ENCODE measurements around the gene SPAG9. TPM values are rescaled to one million over a fixed set of nuclear protein-coding genes. Genes with fewer than 3 reads are reported as not detected.
"Not testable (repeated sequence)": the region's sequence is repeated elsewhere in the genome, so short reads cannot be mapped to it uniquely, and the experiment has no call there.

The SPAG9 gene
- total RNA-seq, 1 experiment from 2014 or later, result 130 TPM

GRCh38 chr17:51132964-51133319 lies 12.3 kb upstream of the SPAG9 start:
- no peak for DNase-seq
- H3K36me3 Mint-ChIP-seq (ENCODE audit: insufficient read depth, unreplicated experiment), result no peaks in the 10 kb centered on the region
- peaks cover 11% of the 10 kb centered on the region for H3K4me1 Mint-ChIP-seq (ENCODE audit: low read depth, unreplicated experiment)
- H3K4me3 Mint-ChIP-seq (ENCODE audit: unreplicated experiment), result no peak overlapping the region
- no peak overlapping the region for H3K27ac Mint-ChIP-seq (ENCODE audit: unreplicated experiment)
- Histone ChIP-seq H3K36me3 (ENCODE audit: control insufficient read depth, insufficient read depth, low read length) (no peaks in the 10 kb centered on the region), H3K4me3 (ENCODE audit: low read depth, low read length) (no peak overlapping the region), H3K9me3 (peaks cover 5% of the 10 kb centered on the region; the same call in 1 of the 2 replicates), H3K27me3 (replicated peaks; ENCODE audit: control insufficient read depth, insufficient read depth, low read length) (no peaks in the 10 kb centered on the region), H3K4me1 (peaks cover 21% of the 10 kb centered on the region)
- CTCF ChIA-PET, result no interaction called here
- no TSS peak for BruUV-seq (replicated peaks)
- no peak for TF ChIP-seq CTCF (IDR thresholded peaks at IDR 0.05; ENCODE audit: insufficient read depth in 1 of 2, low read depth in 1 of 2, low read length in 1 of 2, severe bottlenecking in 1 of 2, unreplicated experiment in 1 of 2)
- POLR2A ChIA-PET, result no interaction called here
- no peaks in the 10 kb centered on the region for H3K27me3 Mint-ChIP-seq (ENCODE audit: insufficient read depth, unreplicated experiment)
- no peaks in the 10 kb centered on the region for H3K9me3 Mint-ChIP-seq (ENCODE audit: unreplicated experiment)
- intact Hi-C loops (cut with micrococcal nuclease; ENCODE audit: unreplicated experiment), result no loop called here

GRCh38 chr17:51128076-51128475 lies 7.4 kb upstream of the SPAG9 start:
- peaks cover 26% of the 10 kb centered on the region for H3K4me1 Mint-ChIP-seq (ENCODE audit: low read depth, unreplicated experiment)
- H3K27me3 ChIP-seq (replicated peaks; ENCODE audit: control insufficient read depth, insufficient read depth, low read length), result no peaks in the 10 kb centered on the region
- ChIA-PET POLR2A (interaction anchor here (0.7 kb wide), 1 partner anchor 156 kb away, joined by 3 read pairs; no protein-coding TSS in a partner anchor), CTCF (interaction anchor here (1.0 kb wide), 1 partner anchor 25 kb away, joined by 3 read pairs; the partner anchor contains the start of gene NME1)
- H3K4me3 Mint-ChIP-seq (ENCODE audit: unreplicated experiment), result no peak overlapping the region
- no peak for TF ChIP-seq CTCF (IDR thresholded peaks at IDR 0.05; ENCODE audit: insufficient read depth in 1 of 2, low read depth in 1 of 2, low read length in 1 of 2, severe bottlenecking in 1 of 2, unreplicated experiment in 1 of 2)
- BruUV-seq (replicated peaks), result no TSS peak
- H3K4me1 ChIP-seq, result peaks cover 55% of the 10 kb centered on the region
- H3K27me3 Mint-ChIP-seq (ENCODE audit: insufficient read depth, unreplicated experiment), result no peaks in the 10 kb centered on the region
- H3K27ac Mint-ChIP-seq (ENCODE audit: unreplicated experiment), result no peak overlapping the region
- H3K9me3 ChIP-seq, result peaks cover 6% of the 10 kb centered on the region; the same call in 1 of the 2 replicates
- intact Hi-C loops (cut with micrococcal nuclease; ENCODE audit: unreplicated experiment), result no loop called here
- H3K9me3 Mint-ChIP-seq (ENCODE audit: unreplicated experiment), result no peaks in the 10 kb centered on the region
- peaks cover 6% of the 10 kb centered on the region for H3K36me3 Mint-ChIP-seq (ENCODE audit: insufficient read depth, unreplicated experiment)
- no peak overlapping the region for H3K4me3 ChIP-seq (ENCODE audit: low read depth, low read length)
- DNase-seq, result no peak
- no peaks in the 10 kb centered on the region for H3K36me3 ChIP-seq (ENCODE audit: control insufficient read depth, insufficient read depth, low read length)

GRCh38 chr17:51124640-51125503 lies 4.2 kb upstream of the SPAG9 start:
- intact Hi-C loops (cut with micrococcal nuclease; ENCODE audit: unreplicated experiment), result no loop called here
- H3K4me3 ChIP-seq (ENCODE audit: low read depth, low read length), result no peak overlapping the region
- no peaks in the 10 kb centered on the region for H3K27me3 ChIP-seq (replicated peaks; ENCODE audit: control insufficient read depth, insufficient read depth, low read length)
- peaks cover 31% of the 10 kb centered on the region for H3K4me1 Mint-ChIP-seq (ENCODE audit: low read depth, unreplicated experiment)
- peaks cover 48% of the 10 kb centered on the region for H3K4me1 ChIP-seq
- no peaks in the 10 kb centered on the region for H3K9me3 Mint-ChIP-seq (ENCODE audit: unreplicated experiment)
- peaks cover 27% of the 10 kb centered on the region for H3K36me3 Mint-ChIP-seq (ENCODE audit: insufficient read depth, unreplicated experiment)
- peak overlapping the region; percentile 69 for H3K27ac Mint-ChIP-seq (ENCODE audit: unreplicated experiment)
- H3K9me3 ChIP-seq, result peaks cover 6% of the 10 kb centered on the region; the same call in 1 of the 2 replicates
- no peaks in the 10 kb centered on the region for H3K36me3 ChIP-seq (ENCODE audit: control insufficient read depth, insufficient read depth, low read length)
- H3K27me3 Mint-ChIP-seq (ENCODE audit: insufficient read depth, unreplicated experiment), result no peaks in the 10 kb centered on the region
- no TSS peak for BruUV-seq (replicated peaks)
- POLR2A ChIA-PET, result interaction anchor here (0.6 kb wide), 2 partner anchors 41 to 213 kb away, joined by 3 to 4 read pairs; partner anchors contain the start of gene NME2
- no peak for TF ChIP-seq CTCF (IDR thresholded peaks at IDR 0.05; ENCODE audit: insufficient read depth in 1 of 2, low read depth in 1 of 2, low read length in 1 of 2, severe bottlenecking in 1 of 2, unreplicated experiment in 1 of 2)
- CTCF ChIA-PET, result interaction anchor here (0.6 to 1.4 kb wide), 3 partner anchors 19 to 28 kb away, joined by 3 to 5 read pairs (median 5); partner anchors contain the start of gene NME1
- H3K4me3 Mint-ChIP-seq (ENCODE audit: unreplicated experiment), result peak overlapping the region; percentile 1
- no peak for DNase-seq

GRCh38 chr17:51122473-51123115 lies 1.9 kb upstream of the SPAG9 start:
- Histone ChIP-seq H3K4me3 (ENCODE audit: low read depth, low read length) (peak overlapping the region; percentile 58), H3K4me1 (peaks cover 44% of the 10 kb centered on the region)
- H3K36me3 ChIP-seq (ENCODE audit: control insufficient read depth, insufficient read depth, low read length); H3K9me3 Mint-ChIP-seq (ENCODE audit: unreplicated experiment); H3K27me3 ChIP-seq (replicated peaks; ENCODE audit: control insufficient read depth, insufficient read depth, low read length); H3K9me3 ChIP-seq; BruUV-seq (replicated peaks); intact Hi-C loops (cut with micrococcal nuclease; ENCODE audit: unreplicated experiment); H3K27me3 Mint-ChIP-seq (ENCODE audit: insufficient read depth, unreplicated experiment); DNase-seq: not testable (repeated sequence)
- H3K36me3 Mint-ChIP-seq (ENCODE audit: insufficient read depth, unreplicated experiment), result peaks cover 38% of the 10 kb centered on the region
- H3K4me3 Mint-ChIP-seq (ENCODE audit: unreplicated experiment), result peak overlapping the region; percentile 96
- peak overlapping the region; percentile 99 for H3K27ac Mint-ChIP-seq (ENCODE audit: unreplicated experiment)
- ChIA-PET POLR2A (interaction anchor here (2.7 kb wide), 1 partner anchor 30 kb away, joined by 42 read pairs; the partner anchor contains the start of gene NME1), CTCF (interaction anchor here (3.2 kb wide), 1 partner anchor 31 kb away, joined by 20 read pairs; the partner anchor contains the start of gene NME1)
- H3K4me1 Mint-ChIP-seq (ENCODE audit: low read depth, unreplicated experiment), result peaks cover 27% of the 10 kb centered on the region
